GM18499 (cell line): Measurements from ENCODE around the gene PDIA5.
"Not testable (repeated sequence)": the region's sequence is repeated elsewhere in the genome, so short reads cannot be mapped to it uniquely, and the experiment has no call there.

Source experiments
- ATAC-seq: cut with Tn5 transposase; IDR thresholded peaks from one replicate; pipeline ENCODE4 v1.9.1; 2021; ENCODE audit warnings: moderate number of reproducible peaks; ENCODE audit not compliant: insufficient read depth, unreplicated experiment

Gene PDIA5

GRCh38 chr3:123139522-123139921 is 72.7 kb downstream of the PDIA5 start:
- no peak for ATAC-seq

- ATAC-seq: no peak
Measured at GRCh38 chr3:123140550-123140949, 73.7 kb downstream of the PDIA5 start.

- ATAC-seq: no peak
Measured at GRCh38 chr3:123141276-123141675, 74.5 kb downstream of the PDIA5 start.

GRCh38 chr3:123143669-123144411 is 77.0 kb downstream of the PDIA5 start:
- no peak for ATAC-seq

- no peak for ATAC-seq
Measured at GRCh38 chr3:123147754-123148535, 81.1 kb downstream of the PDIA5 start.

- no peak for ATAC-seq
Measured at GRCh38 chr3:123148772-123149171, 81.9 kb downstream of the PDIA5 start.

GRCh38 chr3:123149525-123149924 is 82.7 kb downstream of the PDIA5 start:
- no peak for ATAC-seq

GRCh38 chr3:123150449-123151215 is 83.8 kb downstream of the PDIA5 start:
- no peak for ATAC-seq

GRCh38 chr3:123151251-123151705 is 84.5 kb downstream of the PDIA5 start:
- no peak for ATAC-seq

- not testable (repeated sequence) for ATAC-seq
Measured at GRCh38 chr3:123151853-123152420, 85.1 kb downstream of the PDIA5 start.

GRCh38 chr3:123152687-123153086 is 85.9 kb downstream of the PDIA5 start:
- ATAC-seq: no peak

- no peak for ATAC-seq
Measured at GRCh38 chr3:123153125-123154019, 86.5 kb downstream of the PDIA5 start.

GRCh38 chr3:123154020-123154985 is 87.5 kb downstream of the PDIA5 start:
- no peak for ATAC-seq

- no peak for ATAC-seq
Measured at GRCh38 chr3:123155471-123156011, 88.7 kb downstream of the PDIA5 start.

GRCh38 chr3:123156276-123156995 is 89.6 kb downstream of the PDIA5 start:
- no peak for ATAC-seq

- ATAC-seq: no peak
Measured at GRCh38 chr3:123157209-123157597, 90.4 kb downstream of the PDIA5 start.

GRCh38 chr3:123157598-123158287 is 90.9 kb downstream of the PDIA5 start:
- no peak for ATAC-seq
